GM12801 (cell line): ENCODE results near the gene LENG8.

Experiments used
- TF ChIP-seq, protein P1 (sequence below): IDR thresholded peaks from one replicate; pipeline ENCODE4 v1.5.1; 2011; ENCODE audit warnings: control low read depth; ENCODE audit not compliant: insufficient read length; ENCODE audit errors: extremely low read depth

The LENG8 gene

DNA sequence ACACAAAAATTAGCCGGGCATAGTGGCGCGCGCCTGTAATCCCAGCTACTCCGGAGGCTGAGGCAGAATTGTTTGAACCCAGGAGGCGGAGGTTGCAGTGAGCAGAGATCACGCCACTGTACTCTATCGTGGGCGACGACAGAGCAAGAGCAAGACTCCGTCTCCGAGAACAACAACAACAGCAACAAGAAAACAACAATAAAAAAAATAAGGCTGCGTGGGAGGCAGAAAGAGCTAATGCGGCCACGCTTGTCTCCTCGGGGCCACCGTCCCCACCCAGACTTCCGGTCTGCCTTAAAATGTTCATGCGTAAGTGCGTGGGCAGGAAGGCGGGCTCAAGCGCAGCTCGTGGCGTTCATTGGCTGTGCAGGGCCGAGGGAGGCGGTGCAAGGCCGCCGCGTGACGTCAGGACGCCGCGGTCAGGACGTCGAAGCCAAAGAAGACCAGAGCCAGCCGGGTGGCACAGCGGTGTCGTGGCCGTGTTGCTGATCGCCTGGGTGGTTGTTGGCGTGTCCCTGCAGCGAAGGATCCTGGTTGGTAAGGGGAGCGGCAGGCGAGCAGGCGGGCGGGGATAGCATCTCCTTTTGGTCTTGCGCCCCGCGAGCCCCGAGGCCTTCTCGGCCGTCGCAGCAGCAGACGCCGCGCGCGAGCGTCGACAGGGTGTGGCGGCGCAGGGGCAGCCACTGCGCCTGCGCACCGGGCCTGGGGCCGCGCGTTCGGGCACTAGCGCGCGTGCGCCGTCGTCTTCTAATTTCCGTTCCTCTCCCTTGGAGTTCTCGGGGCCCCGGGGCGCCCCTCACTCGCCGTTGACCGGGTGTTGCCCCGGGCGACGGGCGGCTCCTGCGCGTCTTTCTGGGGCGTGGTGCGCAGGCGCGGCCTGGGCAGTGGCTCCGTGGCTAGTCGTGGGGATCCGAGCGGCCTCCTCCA lies at the start of gene LENG8:
TSS of gene LENG8 (plus strand) at position 426 of the 927 bp plus-strand sequence. CDS start 2,146 bp downstream, outside the sequence.
- TF ChIP-seq, protein P1, sequence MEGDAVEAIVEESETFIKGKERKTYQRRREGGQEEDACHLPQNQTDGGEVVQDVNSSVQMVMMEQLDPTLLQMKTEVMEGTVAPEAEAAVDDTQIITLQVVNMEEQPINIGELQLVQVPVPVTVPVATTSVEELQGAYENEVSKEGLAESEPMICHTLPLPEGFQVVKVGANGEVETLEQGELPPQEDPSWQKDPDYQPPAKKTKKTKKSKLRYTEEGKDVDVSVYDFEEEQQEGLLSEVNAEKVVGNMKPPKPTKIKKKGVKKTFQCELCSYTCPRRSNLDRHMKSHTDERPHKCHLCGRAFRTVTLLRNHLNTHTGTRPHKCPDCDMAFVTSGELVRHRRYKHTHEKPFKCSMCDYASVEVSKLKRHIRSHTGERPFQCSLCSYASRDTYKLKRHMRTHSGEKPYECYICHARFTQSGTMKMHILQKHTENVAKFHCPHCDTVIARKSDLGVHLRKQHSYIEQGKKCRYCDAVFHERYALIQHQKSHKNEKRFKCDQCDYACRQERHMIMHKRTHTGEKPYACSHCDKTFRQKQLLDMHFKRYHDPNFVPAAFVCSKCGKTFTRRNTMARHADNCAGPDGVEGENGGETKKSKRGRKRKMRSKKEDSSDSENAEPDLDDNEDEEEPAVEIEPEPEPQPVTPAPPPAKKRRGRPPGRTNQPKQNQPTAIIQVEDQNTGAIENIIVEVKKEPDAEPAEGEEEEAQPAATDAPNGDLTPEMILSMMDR: no peak

DNA sequence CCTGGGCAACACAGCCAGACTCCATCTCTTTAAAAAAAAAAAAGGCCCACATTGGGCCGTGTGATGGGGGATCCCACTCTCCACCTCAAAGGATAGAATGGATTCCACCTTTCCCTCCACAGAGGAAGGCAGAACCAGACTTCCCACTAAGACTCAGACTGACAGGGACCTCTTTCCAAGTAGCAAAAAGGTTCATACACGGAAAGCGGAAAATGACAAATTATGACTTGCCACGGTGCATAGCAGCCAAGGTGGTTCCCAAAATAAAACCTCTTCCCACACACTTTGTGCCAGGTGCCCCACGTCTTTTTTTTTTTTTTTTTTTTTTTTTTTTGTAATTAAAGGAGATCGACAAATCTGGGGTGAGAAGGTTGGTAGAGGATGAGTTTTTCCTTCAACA lies 48.1 kb upstream of the LENG8 start:
- TF ChIP-seq, protein P1: no peak

DNA sequence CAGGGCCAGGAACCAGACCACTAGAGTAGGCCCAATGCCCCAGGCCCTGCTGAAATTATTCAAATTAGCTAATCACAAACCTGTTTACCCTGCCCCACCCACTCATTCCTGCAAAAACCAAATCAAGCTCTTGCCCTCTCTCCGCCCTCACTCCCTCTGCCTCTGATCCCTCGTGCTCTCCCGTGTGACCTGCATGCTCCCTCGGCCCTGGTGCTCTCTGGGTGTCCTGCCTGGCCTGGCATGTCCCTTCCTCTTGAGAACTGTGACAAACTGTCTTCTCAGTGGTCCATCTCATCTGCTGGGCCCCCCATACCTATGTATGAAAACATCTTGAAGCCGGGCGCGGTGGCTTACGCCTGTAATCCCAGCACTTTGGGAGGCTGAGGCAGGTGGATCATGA lies 45.9 kb upstream of the LENG8 start:
- TF ChIP-seq, protein P1: no peak

DNA sequence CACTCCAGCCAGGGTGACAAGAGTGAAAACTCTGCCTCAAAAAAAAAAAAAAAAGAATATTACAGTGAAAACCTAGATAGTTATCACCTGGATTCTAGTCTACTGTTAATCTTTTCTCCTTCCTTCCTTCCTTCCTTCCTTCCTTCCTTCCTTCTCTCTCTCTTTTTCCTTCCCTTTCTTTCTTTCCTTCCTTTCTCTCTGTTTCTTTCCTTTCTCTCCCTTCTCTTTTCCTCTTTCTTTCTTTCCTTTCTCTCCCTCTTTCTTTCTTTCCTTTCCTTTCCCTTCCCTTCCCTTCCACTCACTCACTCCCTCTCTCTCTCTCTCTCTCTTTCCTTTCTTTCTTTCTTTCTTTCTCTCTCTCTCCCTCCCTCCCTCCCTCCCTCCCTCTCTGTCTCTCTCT lies 43.4 kb upstream of the LENG8 start:
- TF ChIP-seq, protein P1: no peak

DNA sequence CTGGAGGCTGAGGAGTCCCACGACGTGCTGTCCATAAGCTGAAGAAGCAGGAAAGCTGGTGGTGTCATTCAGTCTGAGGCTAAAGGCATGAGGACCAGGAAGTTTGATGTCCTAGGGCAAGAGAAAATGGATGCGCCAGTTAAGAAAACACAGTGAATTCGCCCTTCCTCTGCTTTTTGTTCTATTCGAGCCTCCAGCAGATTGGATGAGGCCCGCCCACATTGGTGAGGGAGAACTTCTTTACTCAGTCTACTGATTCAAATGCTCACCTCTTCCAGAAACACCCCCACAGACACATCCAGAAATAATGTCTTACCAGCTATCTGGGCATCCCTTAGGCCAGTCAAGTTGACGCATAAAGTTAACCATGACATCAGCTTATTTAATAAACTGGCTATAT lies 41.2 kb upstream of the LENG8 start:
- TF ChIP-seq, protein P1: no peak

DNA sequence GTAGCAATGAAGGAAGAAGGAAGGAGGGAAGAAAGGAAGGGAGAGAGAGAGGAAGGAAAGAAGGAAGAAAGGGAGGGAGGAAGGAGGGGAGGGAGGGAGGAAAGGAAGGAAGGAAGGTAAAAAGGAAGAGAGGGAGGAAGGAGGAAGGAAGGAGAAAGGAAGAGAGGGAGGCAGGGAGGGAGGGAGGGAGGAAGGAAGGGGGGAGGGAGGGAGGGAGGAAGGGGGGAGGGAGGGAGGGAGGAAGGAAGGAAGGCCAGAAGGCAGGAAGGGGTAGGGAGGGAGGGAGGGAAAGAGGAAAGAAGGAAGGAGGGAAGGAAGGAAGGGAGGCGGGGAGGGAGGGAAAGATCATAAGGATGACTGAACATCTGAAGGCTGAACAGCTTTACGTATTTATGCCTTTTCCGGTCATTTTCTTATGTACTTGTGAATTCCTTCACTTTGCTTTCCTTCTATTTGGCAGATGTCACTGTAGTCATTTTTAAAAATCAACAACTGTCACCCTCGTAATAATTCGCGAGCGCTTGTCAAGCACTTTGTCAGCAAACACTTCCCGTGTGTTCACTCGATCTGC lies 40.5 kb upstream of the LENG8 start:
- TF ChIP-seq, protein P1: no peak

DNA sequence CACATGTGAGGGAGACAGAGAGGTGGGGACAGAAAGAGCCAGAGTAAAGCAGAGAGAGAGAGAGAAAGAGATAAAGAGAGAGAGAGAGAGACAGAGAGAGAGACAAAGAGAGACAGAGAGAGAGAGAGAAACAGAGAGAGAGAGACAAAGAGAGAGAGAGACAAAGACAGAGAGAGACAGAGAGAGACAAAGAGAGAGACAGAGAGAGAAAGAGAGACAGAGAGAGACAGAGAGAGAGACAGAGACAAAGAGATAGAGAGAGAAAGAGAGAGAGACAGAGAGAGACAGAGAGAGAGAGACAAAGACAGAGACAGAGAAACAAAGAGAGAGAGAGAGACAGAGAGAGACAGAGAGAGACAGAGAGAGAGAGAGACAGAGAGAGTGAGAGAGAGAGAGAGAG lies 38.0 kb upstream of the LENG8 start:
- TF ChIP-seq, protein P1: no peak
